GM12891 (cell line): ENCODE results near the gene TTC23.
"Not testable (repeated sequence)": the region's sequence is repeated elsewhere in the genome, so short reads cannot be mapped to it uniquely, and the experiment has no call there.

Experiments
- DNase-seq: peaks from one replicate; pipeline ENCODE4 v3.0.0; 2011; ENCODE audit warnings: low spot score; ENCODE audit not compliant: insufficient read length
- FAIRE-seq: peaks from 2 replicates; lab custom pipeline; 2011; peaks lifted over from hg19 to GRCh38; lab: Jason Lieb, UNC
- PAX5 ChIP-seq: IDR thresholded peaks from 2 replicates; pipeline ENCODE4 v1.6.1; 2011; ENCODE audit warnings: low read length, moderate library complexity, mild to moderate bottlenecking; ENCODE audit not compliant: insufficient read depth, severe bottlenecking
- POLR2A ChIP-seq: IDR thresholded peaks from 2 replicates; pipeline ENCODE4 v1.6.1; 2011; ENCODE audit warnings: low read depth, low read length, control low read depth
- POLR2AphosphoS5 ChIP-seq: IDR thresholded peaks from 2 replicates; pipeline ENCODE4 v1.6.1; 2011; ENCODE audit warnings: low read depth, low read length, control low read depth
- POU2F2 ChIP-seq: IDR thresholded peaks from 2 replicates; pipeline ENCODE4 v1.6.1; 2011; ENCODE audit warnings: low read depth, mild to moderate bottlenecking, control low read depth, low read length, moderate library complexity
- SPI1 ChIP-seq: IDR thresholded peaks from 2 replicates; pipeline ENCODE4 v1.6.1; 2011; ENCODE audit warnings: low read depth, low read length, control low read depth
- TAF1 ChIP-seq: IDR thresholded peaks from 2 replicates; pipeline ENCODE4 v1.6.1; 2011; ENCODE audit warnings: low read depth, low read length, control low read depth

TTC23 gene

DNA sequence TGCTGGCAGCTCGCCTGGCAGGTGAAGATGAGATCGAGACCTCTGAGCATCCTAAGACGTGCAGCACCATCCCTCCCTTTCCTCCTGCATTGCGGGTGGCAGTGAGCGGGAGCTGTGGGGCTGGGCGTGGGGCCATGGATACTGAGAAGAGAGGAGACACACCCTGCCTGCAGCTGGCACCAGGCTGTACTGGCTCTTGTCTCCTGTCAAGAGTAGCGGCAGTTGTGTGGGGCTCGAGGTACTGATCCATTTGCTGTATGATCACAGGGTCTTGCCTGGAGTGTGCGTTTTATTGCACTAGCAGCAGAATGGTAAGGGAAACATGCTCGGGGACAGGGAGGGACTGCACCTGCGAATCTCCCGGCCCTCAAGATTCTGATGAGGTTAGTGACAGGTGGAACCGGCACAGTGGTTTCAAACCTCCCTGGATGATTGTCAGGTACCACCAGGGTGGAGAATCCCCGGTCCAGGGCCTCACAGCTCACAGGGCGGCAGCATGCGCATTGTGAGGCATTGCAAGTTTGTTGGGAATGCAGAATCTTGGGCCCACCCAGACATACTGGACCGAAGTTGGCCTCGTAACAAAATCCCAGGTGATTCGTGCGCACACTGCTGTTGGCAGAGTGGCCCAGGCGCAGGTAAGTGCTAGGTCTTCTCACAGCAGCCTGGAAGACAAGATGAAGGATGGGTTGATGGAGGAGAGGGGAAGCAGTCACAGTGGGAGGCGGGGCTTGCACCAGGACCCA is 130.4 kb downstream of the TTC23 start:
- DNase-seq (no peak), FAIRE-seq (no peak)
- TF ChIP-seq POLR2AphosphoS5 (no peak), POU2F2 (no peak), POLR2A (no peak), PAX5 (no peak), TAF1 (no peak), SPI1 (no peak)

DNA sequence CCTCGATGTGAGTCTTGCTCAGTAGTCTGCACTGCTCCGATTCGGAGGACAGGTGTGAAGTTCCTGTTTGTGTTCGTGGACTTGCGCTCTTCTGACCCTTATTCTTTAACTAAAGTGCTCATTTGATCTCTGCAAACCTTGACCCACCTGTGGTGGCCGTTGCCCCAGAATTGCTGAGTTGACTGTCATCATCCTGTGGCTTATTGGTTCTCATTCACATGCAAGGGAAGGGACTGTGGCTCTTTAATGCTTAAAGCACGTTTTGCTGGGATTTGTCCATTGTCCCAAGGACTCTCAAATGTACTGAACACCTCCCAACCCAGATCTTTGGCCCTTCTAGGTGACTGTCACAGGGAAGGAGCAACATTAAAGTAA is 131.1 kb downstream of the TTC23 start:
- no peak for DNase-seq
- no peak for FAIRE-seq
- TF ChIP-seq POLR2AphosphoS5 (no peak), POU2F2 (no peak), SPI1 (no peak), POLR2A (no peak), PAX5 (no peak), TAF1 (no peak)

DNA sequence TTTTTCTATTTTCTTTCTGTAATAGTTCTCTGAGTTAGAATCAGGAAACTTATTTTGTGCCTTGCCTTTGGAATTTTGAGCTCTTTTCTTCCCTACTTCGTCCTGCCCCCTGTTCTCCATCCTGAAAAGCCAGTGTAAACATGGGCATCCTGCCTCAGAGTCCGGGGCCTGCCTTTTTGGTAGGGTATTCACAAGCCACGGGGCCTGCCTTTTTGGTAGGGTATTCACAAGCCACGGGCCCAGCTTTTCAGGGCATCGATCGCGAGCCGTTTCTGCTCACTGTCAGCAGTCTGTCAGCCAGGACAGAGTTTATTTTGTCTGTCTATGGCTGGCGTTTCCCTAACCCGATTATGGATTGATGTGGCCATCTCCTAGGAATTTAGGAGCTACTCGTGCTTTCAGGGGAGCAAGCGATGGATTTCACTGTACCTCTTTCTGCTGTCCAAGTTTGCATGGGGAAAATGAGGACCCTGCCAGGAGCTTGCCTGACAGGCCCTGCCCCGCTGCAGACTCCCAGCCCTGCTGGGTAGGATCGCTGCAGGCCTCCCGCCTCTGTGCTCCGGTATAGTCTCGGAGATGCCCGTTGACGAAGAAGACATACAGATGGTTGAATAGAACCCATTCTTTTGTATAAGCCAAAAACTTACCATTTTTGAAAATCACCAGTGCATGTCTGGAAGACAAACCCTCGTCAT is 131.7 kb downstream of the TTC23 start:
- no peak for FAIRE-seq
- DNase-seq = no peak
- TF ChIP-seq POLR2A (no peak), POU2F2 (no peak), POLR2AphosphoS5 (no peak), SPI1 (no peak), PAX5 (no peak), TAF1 (no peak)

DNA sequence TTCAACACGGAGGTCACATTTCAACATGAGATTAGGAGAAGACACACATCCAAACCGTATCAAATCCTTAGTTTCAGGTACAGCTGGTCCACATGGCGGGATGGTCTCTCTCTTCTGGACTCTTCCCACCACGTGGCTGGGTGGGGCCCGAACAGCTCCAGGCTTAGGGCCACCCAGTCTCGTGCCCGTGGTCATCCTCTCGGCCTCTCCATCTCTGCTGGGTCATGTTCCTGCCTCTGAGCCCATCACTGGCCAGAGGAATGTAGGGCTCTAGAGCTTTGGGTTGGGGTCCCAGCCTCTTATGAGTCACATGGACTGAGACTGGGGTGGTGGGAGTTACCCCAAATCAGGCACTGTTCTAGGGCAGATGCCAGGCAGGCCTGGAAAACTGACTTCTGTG is 132.3 kb downstream of the TTC23 start:
- FAIRE-seq (no peak), DNase-seq (no peak)
- TF ChIP-seq POU2F2 (no peak), PAX5 (no peak), SPI1 (no peak), POLR2AphosphoS5 (no peak)

DNA sequence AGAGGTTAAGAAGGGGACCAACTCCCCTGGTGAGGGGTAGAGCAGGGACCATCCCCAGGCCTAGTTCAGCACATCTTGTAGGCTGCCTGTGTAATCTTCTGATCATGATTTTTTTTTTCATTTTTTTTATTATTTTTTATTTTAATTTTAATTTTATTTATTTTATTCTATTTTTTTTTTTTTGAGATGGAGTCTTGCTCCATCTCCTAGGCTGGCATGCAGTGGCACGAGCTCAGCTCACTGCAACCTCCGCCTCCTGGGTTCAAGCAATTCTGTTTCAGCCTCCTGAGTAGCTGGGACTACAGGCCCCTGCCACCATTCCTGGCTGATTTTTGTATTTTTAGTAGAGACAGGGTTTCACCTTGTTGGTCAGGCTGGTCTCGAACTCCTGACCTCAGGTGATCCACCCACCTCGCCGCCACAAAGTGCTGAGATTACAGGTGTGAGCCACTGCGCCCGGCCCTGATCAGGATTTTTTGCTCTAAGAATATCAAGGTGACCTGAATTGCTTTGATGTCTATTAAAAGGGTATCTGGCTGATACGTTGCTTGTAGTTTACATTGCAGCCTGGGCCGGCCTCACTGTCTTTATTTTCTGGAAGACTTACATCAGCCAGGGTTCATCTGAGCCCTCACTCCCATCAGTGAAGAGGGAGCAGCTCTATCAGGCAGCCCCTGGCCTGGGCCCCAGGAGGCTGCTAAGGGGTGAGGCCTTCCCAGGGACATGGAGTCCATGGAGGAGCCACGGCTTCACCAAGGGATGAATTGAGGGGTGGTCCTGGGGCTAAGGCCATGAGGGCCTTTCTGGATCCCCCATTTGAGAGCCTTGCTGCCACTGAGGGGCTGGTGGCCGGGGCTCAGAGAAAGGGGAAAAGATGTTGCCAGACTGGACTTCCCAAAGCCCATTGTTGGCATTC is 133.8 kb downstream of the TTC23 start:
- DNase-seq (no peak), FAIRE-seq (no peak)
- TF ChIP-seq PAX5 (no peak), POU2F2 (no peak), TAF1 (no peak), POLR2A (no peak), POLR2AphosphoS5 (no peak), SPI1 (no peak)

DNA sequence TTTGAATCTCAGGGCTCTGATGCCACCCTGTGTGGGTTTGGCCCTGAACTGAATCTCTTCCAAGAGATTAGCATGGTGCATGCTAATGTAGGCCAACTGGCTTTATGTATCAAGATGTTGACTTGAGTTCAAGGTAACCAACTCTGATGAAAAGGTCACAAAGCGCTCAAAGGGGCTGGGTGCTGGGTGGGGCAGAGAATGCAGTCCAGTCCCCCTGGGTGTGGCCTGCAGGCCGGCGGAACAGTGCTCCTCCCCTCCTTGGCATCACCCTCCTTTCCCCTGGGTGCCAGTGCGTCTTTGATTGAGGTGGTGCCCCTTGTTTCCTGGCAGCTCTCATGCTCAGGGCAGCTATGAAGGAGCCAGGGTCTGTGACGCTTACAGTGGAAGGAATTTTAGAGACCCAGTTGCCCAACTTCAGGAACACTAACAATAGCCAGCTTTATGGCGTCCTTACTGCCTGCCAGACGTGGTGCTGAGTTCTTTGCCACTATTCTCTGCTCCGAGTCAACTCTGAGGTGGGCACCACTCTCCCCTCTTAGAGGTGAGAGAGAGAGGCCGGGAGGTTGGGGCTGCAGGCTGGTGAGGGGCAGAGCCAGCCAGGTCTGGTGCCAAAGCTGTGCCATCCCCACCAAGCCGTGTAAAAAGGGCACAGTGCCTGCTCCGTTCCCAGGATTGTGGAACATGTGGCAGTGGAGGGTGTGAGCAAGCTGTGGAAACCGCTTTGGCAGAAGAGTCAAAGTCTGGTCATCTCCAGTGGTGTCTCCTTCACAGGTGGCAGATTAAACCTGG is 134.7 kb downstream of the TTC23 start:
- DNase-seq (no peak), FAIRE-seq (no peak)
- TF ChIP-seq POLR2AphosphoS5 (no peak), POLR2A (no peak), SPI1 (no peak), PAX5 (no peak), POU2F2 (no peak), TAF1 (no peak)

DNA sequence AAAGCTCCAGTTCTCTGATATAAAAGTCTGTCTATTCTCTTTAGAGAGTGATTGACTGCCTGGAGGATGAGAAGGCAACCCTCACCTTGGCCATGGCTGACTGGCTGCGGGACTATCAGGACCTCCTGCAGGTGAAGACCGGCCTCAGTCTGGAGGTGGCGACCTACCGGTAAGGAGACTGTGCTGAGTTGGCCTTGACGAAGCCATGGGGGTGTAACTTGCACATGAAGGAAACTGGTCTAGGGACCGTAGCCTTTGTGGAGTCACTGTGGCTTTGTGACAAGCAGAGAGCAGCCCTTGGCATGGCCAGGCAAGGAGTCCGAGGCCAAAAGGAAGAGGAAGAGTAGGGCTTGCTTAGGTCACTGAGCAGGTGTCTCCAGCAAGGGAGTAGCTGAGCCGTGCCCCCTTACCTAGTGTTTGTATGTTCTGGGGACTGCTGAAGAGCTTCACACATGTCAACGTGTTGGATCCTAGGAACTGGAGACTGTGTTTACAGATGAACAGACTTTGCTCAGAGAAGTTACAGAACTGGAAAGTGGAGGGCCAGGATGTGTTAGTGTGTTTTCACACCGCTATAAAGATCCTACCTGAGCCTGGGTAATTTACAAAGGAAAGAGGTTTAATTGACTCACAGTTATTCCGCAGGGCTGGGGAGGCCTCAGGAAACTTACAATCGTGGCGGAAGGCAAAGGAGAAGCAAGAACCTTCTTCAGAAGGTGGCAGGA is 135.7 kb downstream of the TTC23 start:
- TF ChIP-seq TAF1 = no peak
- no peak for TF ChIP-seq POLR2AphosphoS5
- no peak for TF ChIP-seq PAX5
- no peak for TF ChIP-seq POU2F2
- no peak for TF ChIP-seq SPI1
- TF ChIP-seq POLR2A = no peak
- FAIRE-seq = no peak

DNA sequence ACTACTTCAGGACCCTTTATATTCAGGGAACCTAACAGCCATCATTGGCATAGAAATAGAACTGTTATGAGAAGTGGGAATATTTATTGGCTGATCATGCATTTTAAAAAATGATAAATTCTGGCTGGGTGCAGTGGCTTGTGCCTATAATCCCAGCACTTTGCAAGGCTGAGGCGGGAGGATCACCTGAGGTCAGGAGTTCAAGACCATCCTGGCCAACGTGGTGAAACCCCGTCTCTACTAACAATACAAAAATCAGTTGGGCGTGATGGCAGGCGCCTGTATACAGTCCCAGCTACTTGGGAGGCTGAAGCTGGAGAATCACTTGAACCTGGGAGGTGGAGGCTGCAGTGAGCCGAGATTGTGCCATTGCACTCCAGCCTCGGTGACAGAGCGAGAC is 137.7 kb downstream of the TTC23 start:
- not testable (repeated sequence) for FAIRE-seq, DNase-seq

More for the DNA sequence above, 135.7 kb downstream of the TTC23 start:
- no peak for DNase-seq
